Retinal pigment epithelial cell (primary cell): ENCODE results near the gene NLGN1.

Source experiments
- DNase-seq: peaks from one replicate; pipeline ENCODE4 v3.0.0-alpha.2; 2010; ENCODE audit warnings: low read depth
- H3K4me3 ChIP-seq: 2 replicates; pipeline ENCODE4 v1.5.1; 2011; ENCODE audit warnings: mild to moderate bottlenecking, low read length, control low read depth, moderate library complexity
- CTCF ChIP-seq: conservative IDR thresholded peaks from 2 replicates; pipeline ENCODE4 v1.5.1; 2011; ENCODE audit warnings: low read depth, low read length, control low read depth, inconsistent platforms

Gene NLGN1

GRCh38 chr3:173839859-173840258, 442.3 kb downstream of the NLGN1 start:
- H3K4me3 ChIP-seq = no peak overlapping the region
- no peak for DNase-seq
- TF ChIP-seq CTCF = no peak

DNA sequence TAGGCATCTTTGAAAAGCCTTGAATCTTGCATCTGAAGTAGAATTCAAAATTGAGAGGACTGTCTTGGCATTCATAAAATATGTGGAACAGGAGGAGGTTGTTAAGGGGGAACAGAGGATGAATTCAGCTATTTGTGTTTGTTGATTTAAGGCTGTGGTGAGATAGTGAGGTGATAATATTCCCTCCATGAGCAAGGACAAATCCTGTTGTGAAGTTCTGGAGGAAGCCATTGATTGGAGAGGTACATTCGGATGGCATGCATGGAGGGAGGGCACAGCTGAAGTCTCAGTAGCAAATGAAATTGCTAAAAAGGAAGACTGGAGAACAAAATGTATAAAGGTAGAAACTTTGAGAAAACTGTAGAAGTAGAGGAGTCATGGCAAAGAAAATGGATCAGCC, 443.8 kb downstream of the NLGN1 start:
- no peak for DNase-seq
- H3K4me3 ChIP-seq = no peak overlapping the region
- TF ChIP-seq CTCF = no peak

- no peak overlapping the region for H3K4me3 ChIP-seq
- no peak for DNase-seq
- TF ChIP-seq CTCF = no peak
Observed at GRCh38 chr3:173843060-173843459, 445.5 kb downstream of the NLGN1 start.

DNA sequence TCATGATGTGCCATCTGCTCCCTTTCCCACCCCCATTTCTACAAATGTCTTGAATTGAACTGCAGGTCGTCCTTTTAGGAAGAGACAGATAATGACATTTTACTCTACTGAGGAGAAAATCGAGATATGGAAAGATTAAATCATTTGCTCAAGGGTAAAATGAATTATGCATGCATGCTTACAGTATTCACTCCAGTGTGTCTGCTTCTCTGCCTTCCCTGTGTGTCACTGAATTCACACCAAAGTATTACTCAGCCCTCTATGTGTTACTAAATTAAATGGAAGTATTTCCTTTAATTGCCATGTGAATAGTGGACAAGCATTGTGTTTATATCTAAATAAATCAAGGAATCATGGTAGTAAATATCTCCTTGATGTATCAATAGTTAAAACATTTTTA, 449.0 kb downstream of the NLGN1 start:
- TF ChIP-seq CTCF = no peak
- DNase-seq = no peak
- no peak overlapping the region for H3K4me3 ChIP-seq

GRCh38 chr3:173849489-173849888, 451.9 kb downstream of the NLGN1 start:
- no peak overlapping the region for H3K4me3 ChIP-seq
- TF ChIP-seq CTCF = no peak
- DNase-seq = no peak

DNA sequence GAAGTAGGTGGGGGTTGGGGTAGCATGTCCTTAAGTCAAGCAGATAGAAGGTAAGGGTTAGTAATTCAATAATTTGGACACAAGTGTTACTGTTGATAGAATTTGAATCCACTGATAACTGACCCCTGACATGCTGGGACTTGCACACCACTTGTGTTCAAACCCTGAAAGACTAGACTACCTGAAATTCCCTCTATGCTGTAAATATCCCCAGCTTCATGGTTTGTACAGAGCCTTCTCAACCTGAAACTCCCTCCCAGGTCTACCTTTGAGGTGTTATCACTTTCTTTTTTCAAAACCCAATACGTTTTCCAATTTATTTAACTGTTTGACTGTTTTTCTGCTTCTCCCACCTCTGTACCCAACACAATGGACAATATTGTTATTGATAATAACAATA, 459.6 kb downstream of the NLGN1 start:
- DNase-seq = no peak
- no peak for TF ChIP-seq CTCF
- no peak overlapping the region for H3K4me3 ChIP-seq

GRCh38 chr3:173862701-173863100, 465.2 kb downstream of the NLGN1 start:
- TF ChIP-seq CTCF = no peak
- H3K4me3 ChIP-seq = no peak overlapping the region
- no peak for DNase-seq
